CD4-positive, alpha-beta T cell treated with Interleukin-17A for 1 hour (primary cell): ENCODE data around the gene DHRS7B.
"Not testable (repeated sequence)": the region's sequence is repeated elsewhere in the genome, so short reads cannot be mapped to it uniquely, and the experiment has no call there.

Source experiments
- DNase-seq: peaks from one replicate; pipeline ENCODE4 v3.0.0-alpha.2; 2020

Gene DHRS7B

DNA sequence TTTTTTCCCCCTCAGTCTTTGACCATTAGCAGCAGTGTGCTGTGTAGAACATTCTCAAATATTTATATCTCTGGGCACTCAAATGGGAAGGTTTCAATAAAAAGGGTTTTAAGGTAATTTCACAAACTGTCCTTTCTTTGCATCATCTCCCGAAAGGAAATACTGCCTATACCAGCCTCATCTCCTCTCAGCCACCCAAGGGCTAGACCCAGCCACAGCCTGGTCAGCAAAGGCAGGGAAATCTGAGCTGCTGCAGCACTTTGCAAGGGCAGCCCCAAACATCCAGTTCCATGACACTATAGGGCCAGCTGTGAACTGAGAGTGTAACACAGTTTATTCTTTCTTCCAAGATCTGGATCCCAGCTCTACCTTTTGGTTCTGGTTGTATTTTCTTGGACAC lies 58.3 kb downstream of the DHRS7B start:
- no peak for DNase-seq

DNA sequence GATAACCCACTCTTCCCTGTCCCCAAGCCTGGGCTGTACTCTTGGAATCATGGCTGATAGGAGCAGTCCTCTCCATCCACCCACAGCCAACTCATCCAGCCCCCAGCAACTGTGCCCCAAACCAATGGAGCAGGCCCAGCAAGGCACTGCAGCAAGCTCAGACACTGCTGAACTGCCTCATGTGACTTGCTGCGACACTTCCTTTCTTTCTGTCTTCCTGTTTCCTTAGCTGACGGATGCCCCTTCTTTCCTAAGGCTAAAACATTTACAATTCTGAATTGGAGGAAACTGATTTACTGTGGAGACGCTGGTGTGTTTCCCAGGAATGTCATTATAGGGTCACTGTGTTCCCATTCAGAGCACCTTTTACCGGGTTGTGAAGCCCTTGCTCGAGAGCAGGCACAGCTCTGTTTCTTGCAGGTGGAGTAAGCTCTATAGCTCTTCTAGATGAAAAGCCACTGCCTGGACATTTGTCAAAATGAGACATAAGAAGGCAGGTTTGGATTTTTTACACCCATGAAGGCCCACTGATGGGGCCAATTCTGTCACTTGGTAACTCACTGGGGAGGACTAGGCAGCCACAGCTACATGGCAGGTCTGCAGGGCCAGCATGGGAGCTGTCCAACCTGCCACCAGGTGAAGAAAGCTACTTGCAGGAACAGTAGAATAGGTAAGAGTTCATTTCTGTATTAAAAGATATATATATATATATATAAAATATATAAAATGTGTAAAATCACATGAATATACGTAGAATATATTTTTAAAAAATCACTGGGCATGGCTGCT lies 59.8 kb downstream of the DHRS7B start:
- no peak for DNase-seq

DNA sequence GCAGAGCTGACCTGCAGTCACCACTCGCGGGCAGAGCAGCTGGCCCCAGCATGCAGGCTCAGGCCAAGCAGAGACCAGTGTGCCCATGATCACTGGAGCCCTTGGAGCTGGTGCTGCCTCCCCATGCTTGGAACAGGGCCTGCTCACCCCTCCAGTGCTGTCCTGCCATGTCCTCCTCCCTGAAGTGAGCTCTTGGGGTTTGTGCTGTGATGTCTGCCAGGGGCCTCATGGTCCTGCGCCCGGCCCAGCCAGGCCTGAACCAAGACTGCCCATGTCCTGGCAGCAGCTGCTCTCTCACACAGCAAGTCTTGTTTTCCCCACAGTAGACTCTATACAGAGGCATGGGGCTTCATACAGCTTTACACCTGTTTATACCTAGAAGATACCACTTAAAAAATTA lies 62.6 kb downstream of the DHRS7B start:
- no peak for DNase-seq

DNA sequence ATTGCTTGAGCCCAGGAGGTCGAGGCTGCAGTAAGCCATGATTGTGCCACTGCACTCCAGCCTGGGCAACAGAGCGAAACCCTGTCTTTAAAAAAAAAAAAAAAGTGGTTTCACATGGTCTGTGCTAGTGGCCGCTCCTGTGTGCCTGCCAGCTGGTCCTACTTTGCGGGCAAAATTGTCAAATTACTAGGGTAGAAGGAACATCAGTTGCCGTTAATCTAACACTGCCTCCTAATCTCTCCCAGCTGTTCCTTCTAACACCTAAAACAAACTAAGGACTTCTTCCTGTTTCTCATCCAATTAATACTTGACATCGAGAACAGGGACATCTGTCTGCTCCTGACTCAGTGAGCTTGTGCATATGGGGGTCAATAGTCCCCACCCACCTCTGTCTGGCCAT lies 63.3 kb downstream of the DHRS7B start:
- DNase-seq: no peak

DNA sequence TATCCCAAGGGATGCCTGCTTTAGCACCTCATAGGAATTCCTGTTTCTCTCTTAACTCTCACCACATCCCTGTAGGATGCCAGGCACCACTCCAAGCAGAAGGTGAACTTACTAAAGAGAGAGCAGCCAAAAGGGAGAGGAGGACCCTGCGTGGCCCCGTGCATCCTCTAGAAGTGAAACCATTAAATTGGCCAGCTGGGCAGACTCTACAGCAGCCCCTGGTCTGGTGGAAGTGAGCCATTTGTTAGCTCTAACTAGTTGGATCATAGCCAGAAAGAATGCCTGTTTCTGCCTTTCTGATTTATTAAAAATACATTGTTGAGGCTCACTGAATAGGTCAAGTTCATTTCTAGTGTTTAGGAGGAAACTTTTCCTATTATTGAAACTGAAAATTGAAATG lies 64.9 kb downstream of the DHRS7B start:
- DNase-seq: no peak

DNA sequence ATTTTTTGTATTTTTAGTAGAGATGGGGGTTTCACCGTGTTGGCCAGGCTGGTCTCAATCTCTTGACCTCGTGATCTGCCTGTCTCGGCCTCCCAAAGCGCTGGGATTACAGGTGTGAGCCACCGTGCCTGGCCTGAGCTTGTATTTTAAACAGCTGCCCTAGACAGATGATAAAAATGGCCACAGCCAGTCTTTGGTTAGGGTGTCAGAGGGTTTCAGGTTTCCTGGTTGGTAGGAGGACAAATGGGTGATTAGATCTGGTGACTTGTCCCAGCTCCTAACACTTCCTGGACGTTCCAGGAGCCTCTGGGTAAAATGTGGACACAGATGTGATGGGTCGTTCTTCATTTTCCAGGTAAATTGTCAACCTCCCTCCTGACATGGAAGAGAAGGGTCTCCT lies 65.7 kb downstream of the DHRS7B start:
- DNase-seq: not testable (repeated sequence)

DNA sequence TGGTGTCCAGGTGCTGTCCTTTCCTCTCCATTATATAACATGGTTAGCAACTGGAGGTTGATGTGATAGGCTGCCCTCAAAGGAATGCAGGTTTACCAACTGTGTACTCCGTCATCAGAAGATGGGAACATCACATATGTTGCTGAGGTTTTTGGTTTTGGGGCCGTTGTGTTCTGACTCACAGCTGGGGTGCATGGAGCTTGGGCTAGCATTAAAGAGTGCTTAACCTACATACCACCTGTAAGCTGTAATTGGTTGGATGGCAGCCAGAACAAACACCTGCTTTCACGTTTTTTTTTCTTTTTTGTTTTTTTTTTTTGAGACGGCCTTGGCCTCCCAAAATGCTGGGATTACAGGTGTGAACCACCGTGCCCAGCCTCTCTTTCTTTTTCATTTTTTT lies 66.3 kb downstream of the DHRS7B start:
- DNase-seq: no peak

DNA sequence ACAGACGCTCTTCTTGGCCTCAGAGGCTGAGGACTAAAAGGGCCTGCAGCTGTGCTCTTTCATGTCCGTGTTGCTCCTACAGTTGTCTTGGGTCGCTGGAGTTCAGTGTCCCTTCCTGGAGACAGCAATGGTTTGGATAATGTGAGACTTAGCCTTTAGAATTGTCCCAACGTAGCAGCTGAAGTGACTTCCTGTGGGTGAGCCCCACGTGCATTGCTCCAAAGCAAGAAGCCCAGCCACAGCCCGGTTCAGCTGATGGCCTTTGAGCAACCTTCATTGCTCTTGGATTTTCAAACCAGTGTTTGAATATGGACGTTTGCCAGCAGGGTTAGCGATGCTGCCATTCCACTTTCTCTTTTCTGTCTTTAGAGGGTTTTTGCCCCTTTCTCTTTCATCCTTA lies 67.5 kb downstream of the DHRS7B start:
- no peak for DNase-seq

DNA sequence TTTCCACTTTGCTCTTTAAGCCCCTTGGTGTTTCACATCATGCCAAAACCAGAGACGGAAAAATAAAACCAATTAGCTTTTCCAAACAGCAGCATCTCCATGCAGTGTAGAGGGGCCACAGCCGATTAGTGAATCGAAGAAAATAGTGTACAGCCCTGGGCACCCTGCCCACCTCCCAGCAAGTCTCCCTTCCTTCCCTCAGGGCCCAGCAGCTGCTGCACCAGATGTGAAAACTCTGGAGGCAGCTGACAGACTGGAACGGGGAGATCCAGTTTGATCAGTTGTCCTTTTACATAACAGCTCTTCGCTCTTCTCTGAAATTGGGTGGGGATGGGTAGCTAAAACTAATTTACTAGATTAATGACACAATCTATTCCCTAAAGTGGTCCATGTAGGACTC lies 67.9 kb downstream of the DHRS7B start:
- no peak for DNase-seq

DNA sequence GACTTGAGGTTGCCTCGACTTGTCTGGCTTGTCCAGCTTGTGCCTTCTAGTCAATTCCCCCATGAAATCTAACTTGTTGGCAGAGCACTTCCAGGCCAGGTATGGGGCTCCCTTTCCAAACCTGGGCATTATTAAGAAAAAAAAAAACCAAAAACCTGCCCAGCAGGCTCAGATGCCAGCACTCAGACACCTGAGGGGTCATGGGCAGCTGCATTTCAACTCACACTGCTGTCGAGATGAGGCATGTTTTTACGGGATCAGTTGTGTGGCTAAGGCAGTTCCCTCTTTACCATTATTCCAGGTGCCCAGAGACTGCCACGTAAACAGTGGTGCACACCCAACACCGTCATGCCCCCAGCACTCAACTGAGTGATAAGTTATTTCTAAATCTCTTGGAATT lies 69.4 kb downstream of the DHRS7B start:
- DNase-seq: no peak

DNA sequence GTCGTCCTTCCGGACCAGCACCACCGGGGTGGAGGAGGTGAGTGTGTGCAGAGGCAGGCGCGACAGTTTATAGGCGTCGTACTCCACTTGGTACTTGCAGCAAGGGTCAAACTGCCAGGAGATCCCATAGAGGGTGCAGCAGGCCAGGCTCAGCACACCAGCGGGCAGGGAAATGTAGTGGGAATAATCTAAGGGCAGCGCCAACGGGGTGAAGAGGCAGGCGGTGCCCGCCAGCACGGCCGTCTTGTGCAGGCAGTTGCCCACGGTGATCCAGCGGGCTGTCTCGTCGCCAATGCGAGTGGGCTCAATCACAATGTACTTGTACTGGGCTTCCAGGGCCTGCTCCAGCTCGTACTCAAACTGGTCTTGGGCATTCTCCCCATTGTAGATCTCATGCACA lies 71.6 kb downstream of the DHRS7B start:
- no peak for DNase-seq

DNA sequence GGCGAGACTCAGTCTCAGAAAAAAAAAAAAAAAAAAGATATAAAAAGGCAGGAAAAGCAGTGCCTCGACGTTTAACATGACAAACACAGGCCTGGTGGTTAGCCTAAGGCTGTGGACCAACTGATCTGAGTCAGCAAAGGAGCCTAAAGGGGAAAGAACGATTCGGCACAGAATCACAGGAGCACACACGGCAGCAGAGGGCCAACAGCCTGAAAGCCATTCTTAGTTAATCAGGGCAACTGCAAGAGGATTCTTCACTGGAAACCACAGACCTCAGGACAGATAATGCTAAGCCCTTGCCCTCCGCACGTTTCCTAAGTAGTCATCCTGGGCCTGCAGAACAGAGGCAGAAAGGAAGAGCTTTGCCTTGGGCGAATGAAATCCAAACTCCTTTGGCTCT lies 72.5 kb downstream of the DHRS7B start:
- DNase-seq: no peak

DNA sequence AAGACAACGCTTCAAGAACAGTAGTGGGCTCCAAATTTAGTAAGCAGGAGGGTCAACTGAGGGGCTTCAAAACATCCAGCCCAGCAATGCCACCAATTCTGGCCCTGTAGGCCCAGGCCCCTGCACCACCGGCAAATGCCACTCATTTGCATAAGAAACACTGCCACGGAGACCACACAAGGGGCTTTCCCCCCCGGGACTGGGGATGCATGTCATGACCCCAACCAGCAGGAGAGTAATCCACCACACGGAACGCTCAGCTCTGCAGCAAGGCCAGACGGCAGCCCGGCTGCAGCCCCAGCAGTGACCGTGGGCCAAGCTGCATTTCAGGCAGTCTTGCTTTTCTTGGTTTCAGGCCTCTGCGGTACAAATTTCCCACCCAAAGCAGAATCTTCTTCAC lies 73.1 kb downstream of the DHRS7B start:
- DNase-seq: no peak

DNA sequence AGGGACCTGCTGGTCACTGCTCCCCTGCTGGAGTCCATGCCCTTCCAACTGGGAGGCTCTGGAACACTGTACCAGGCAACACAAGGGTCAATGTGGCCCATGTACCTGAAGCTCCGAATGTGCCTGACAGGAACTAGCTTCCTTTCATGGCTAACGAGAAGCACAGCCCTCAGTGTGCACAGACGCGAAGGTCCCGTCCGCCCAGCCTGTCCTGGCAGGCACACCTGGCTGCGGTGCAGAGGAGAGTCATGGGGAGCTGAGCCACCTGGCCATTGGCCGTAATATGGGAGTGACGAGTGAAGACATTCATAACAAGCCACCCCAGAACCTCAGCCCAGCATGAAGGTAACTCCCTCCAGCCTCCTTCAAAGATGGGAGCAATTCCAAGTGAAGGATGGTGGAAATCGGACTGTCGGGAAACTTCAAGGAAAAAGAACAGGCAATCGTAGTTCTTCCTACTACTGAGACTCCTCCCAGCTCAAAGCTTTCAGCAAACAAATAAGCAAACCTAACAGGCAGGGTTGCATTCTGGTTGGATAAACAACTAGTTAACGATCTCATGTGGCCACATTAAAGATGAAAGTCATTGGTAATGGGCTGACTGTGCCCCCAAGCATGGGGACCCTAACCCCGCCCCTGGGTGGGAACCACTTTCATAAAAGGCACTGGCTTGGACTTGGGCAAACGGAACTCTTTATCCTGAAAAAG lies 74.0 kb downstream of the DHRS7B start:
- no peak for DNase-seq

DNA sequence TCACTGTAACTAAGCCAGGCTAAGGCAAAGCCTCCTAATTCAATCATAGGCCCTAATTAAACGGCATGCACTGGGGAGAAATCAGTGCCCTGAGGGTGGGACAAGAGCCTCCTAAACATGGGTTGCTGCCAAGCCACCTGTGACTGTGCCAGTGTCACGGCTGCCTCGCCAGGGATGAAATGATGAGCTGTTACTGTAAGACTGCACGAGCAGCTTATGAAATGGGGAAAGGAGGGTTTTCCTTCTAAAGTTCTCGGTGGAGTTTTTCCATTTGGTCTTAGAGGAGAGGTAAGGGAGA lies 74.5 kb downstream of the DHRS7B start:
- no peak for DNase-seq

DNA sequence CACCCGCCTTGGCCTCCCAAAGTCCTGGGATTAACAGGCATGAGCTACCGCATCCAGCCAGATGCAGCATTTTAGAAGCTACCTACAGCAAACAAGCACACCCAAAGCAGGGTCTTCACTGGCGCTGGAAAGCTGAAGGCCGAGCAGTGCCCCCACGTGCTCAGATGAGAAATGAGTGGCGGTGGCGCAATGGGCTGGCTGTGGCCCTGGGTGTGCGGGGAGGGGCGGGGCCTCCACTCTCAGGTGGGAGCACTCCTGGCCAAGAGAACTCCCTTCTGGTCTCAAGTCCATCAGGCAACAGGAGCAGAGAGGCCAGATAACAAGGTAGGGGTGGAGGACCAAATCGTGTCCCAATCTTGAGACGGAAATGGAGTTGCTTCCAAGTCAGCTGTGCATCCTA lies 75.1 kb downstream of the DHRS7B start:
- no peak for DNase-seq

DNA sequence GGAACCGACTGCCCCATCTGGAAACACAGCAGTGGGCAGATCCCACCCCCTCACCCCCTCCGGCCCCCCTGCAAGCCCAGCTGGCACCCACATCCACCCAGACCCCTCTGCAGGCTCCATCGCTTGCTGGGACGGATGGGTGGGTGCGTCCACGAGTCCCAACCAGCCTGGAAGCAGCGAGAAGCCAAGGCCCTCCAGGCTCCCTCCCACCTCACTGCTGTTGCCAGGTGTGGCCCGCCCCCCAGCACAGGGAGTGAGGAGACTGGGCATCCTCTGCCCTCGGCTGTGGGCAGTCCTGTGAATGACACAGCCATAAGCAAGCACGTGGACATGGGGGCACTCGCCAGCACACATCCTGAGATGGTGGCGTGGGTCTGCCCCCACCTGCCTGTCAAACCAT lies 75.7 kb downstream of the DHRS7B start:
- no peak for DNase-seq

DNA sequence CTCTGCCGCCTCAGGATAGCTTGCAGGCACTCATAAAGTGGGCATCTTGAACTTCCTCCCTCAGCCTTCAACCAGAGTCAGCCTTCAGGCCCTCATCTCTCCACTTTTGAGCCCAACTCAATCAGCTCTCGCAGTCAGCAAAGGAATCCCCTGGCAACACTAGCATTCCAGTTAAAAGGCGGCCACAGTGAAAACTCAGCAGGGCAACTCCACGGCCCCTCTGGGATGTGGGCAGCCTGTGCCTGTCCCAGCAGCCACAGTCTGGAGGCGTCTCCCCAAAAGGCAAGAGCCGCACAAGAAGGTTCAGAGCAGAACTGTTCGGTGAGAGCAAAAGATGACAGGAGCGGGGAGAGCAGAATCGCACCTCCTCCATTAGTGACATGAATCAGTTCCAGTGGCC lies 78.2 kb downstream of the DHRS7B start:
- no peak for DNase-seq

DNA sequence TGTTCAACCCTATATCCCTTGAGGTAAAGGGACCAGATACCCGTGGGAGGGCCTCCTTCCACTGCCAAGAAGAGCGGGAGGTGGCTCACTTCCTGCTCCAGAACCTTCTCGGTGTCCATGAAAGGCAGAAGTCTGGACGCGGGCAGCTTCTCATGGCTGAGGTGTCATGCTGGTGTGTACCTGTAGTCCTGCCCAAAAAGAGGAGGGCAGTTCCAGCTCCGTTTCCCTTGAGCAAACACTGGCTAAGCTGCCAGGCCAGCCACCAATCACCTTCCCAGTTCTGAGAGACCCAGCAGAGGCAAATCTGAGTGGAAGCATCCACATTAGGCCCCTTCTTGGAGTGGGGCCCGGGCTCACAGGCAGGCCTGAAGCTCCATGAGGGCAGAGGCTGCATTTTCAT lies 81.6 kb downstream of the DHRS7B start:
- no peak for DNase-seq

DNA sequence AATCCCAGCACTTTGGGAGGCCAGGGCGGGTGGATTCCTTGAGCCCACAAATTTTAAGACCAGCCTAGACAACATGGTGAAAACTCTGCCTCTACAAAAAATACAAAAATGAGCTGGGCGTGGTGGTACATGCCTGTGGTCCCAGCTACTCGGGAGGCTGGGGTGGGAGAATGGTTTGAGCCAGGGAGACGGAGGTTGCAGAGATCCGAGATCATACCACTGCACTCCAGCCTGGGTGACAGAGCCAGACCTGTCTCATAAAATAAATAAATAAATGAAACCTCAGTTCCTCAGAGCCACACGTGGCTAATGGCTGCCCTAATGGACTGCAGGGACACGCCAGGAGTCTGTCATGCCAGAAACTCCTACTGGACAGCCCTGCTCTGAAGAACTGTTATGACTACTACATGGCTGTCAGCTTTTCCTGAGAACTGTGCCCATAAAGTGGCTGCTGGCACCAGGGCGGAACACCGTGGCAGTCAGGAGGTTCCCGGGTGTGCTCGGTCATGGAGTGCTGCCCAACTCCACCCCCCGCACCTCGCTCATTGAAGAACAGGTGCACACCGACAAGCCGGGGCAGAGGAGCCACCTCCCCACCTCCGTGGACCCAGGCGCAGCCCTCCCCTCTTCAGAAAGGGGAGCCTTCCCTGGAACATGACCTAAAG lies 82.9 kb downstream of the DHRS7B start:
- no peak for DNase-seq

DNA sequence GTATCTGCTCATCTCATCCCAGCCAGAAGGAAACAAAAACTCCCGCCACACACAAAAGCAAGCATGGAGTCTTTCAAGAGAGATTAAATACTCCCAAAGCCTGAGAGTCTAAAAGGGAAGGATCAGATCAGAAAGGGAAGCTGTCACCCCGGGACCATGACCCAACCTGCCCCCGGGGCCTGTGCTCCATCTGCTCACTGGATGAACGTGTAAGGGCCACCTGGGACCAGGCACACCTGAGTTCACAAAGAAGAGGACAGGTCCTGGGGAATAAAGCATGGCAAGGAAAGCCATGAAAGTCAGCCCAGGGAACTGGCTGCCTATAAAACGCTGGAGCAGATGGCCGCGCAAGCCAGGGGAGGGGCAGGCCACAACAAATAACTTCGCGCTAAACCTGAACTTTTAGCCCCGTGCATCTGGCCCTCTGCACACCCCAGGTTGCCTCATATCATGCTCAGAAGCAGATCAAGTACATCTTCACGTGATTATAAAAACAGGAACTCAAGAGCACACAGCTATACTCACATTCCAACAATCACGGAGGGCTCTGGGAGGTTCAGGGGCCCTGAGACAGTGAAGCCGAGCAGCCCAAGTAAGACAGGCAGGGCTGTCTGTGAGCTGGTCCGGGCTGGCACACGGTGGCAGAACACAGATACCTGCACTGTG lies 83.8 kb downstream of the DHRS7B start:
- no peak for DNase-seq

DNA sequence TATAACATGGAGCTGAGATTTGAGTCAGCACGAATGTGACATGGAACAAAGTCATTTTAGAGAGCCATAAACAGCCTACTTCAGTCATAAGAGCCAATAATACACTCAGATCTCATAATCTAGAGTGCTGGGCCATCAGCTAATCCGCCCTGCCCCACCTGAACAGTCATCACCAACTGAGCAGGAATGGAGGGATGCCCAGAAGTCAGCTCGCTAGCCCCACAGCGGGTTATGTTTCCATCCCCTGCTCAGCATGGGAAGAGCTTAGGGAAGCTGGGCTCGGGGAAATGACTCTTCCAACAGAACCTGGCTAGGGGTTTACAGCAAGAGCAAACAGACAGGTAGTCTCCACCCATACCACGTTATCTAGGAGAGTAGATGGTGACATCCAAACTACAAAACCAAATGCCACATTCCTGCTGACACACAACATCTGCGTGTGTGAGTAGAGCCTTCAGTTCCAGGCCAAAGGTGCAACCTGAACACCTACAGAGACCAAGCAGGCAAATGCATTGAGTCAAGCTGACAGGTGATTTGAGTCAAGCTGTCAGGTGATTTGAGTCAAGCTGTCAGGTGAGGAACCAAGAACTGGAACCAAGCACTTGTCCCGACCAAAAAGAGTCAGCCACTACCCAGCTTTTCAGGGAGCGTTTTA lies 85.2 kb downstream of the DHRS7B start:
- no peak for DNase-seq
